ENCODE results near the gene DLG1.
"Not testable (repeated sequence)": the region's sequence is repeated elsewhere in the genome, so short reads cannot be mapped to it uniquely, and the experiment has no call there.

The DLG1 gene

GRCh38 chr3:197205675-197206074, 92.7 kb downstream of the DLG1 start:
- FAIRE-seq (no peak), DNase-seq (ENCODE audit: insufficient read length, low spot score) (no peak)
- no peak for TF ChIP-seq CTCF (IDR thresholded peaks at IDR 0.05; ENCODE audit: insufficient read depth, missing control alignments)

GRCh38 chr3:197205265-197205664, 93.1 kb downstream of the DLG1 start:
- TF ChIP-seq CTCF (IDR thresholded peaks at IDR 0.05; ENCODE audit: insufficient read depth, missing control alignments): no peak
- FAIRE-seq (no peak), DNase-seq (ENCODE audit: insufficient read length, low spot score) (no peak)

- TF ChIP-seq CTCF (IDR thresholded peaks at IDR 0.05; ENCODE audit: insufficient read depth, missing control alignments): no peak
- DNase-seq (ENCODE audit: insufficient read length, low spot score): no peak
- no peak for FAIRE-seq
These were observed 93.7 kb downstream of the DLG1 start for GRCh38 chr3:197204736-197205135.

- TF ChIP-seq CTCF (IDR thresholded peaks at IDR 0.05; ENCODE audit: insufficient read depth, missing control alignments): no peak
- FAIRE-seq (no peak), DNase-seq (ENCODE audit: insufficient read length, low spot score) (no peak)
These were observed 94.7 kb downstream of the DLG1 start for GRCh38 chr3:197203714-197204146.

- DNase-seq (ENCODE audit: insufficient read length, low spot score) (no peak), FAIRE-seq (no peak)
- TF ChIP-seq CTCF (IDR thresholded peaks at IDR 0.05; ENCODE audit: insufficient read depth, missing control alignments): no peak
These were observed 95.7 kb downstream of the DLG1 start for GRCh38 chr3:197202694-197203093.

GRCh38 chr3:197201791-197202452, 96.5 kb downstream of the DLG1 start:
- no peak for TF ChIP-seq CTCF (IDR thresholded peaks at IDR 0.05; ENCODE audit: insufficient read depth, missing control alignments)
- no peak for FAIRE-seq
- no peak for DNase-seq (ENCODE audit: insufficient read length, low spot score)

GRCh38 chr3:197200856-197201255, 97.6 kb downstream of the DLG1 start:
- not testable (repeated sequence) for FAIRE-seq; DNase-seq (ENCODE audit: insufficient read length, low spot score)

GRCh38 chr3:197197334-197197733, 101.1 kb downstream of the DLG1 start:
- FAIRE-seq (no peak), DNase-seq (ENCODE audit: insufficient read length, low spot score) (no peak)
- no peak for TF ChIP-seq CTCF (IDR thresholded peaks at IDR 0.05; ENCODE audit: insufficient read depth, missing control alignments)
